GM12878 (cell line): Measurements from ENCODE around the gene TMC4. TPM values are rescaled to one million over a fixed set of nuclear protein-coding genes. Genes with fewer than 3 reads are reported as not detected.

Source experiments
- ATAC-seq: fragments of 200-7000 bp; cut with Tn5 transposase; 3 replicates; pipeline ENCODE4 v1.9.1; 2020; ENCODE audit warnings: mild to moderate bottlenecking, moderate library complexity
- BruUV-seq: library from RNA; stranded (reverse); fragments of 400-500 nt; replicated peaks from 2 replicates; lab custom pipeline; 2021; lab: Mats Ljungman, UMichigan
- CTCF ChIA-PET: fragments of 300-600 bp; sonication (Branson Sonifier 250); formaldehyde crosslinking; extraction: SDS; loops from one replicate; lab custom pipeline; 2021; ENCODE audit warnings: inconsistent platforms; lab: Yijun Ruan, JAX
- POLR2A ChIA-PET: fragments of 350-600 bp; formaldehyde crosslinking; extraction: SDS; loops from one replicate; lab custom pipeline; 2021; ENCODE audit warnings: inconsistent platforms; lab: Charles Lee
- RAD21 ChIA-PET: fragments of 300-600 bp; sonication (Branson Sonifier 250); formaldehyde crosslinking; loops from one replicate; lab custom pipeline; 2023; ENCODE audit warnings: antibody characterized with exemption; ENCODE audit not compliant: unreplicated experiment; lab: Charles Lee
- SMC1A ChIA-PET: fragments of 300-600 bp; sonication (Branson Sonifier 250); formaldehyde crosslinking; loops from one replicate; lab custom pipeline; 2023; ENCODE audit not compliant: unreplicated experiment, uncharacterized antibody; lab: Charles Lee
- DNase-seq: peaks from one replicate; pipeline ENCODE4 v3.0.0-alpha.2; 2011; ENCODE audit warnings: low read depth, low spot score
- FAIRE-seq: peaks from 3 replicates; lab custom pipeline; 2011; peaks lifted over from hg19 to GRCh38; lab: Jason Lieb, UNC
- H2AFZ ChIP-seq: 2 replicates; pipeline ENCODE4 v1.6.0; 2011; ENCODE audit warnings: low read depth, low read length, control low read depth; ENCODE audit not compliant: control insufficient read depth
- H3K27ac ChIP-seq: 2 replicates; pipeline ENCODE4 v1.5.1; 2011; ENCODE audit warnings: control low read depth; ENCODE audit not compliant: control insufficient read depth, insufficient read depth
- H3K27me3 ChIP-seq, 2 experiments: replicated peaks in 1 of 2; 2 replicates each; pipeline versions ENCODE4 v1.6.0 to v1.6.1; 2011; ENCODE audit warnings: low read length in 1 of 2; ENCODE audit not compliant: control insufficient read depth in 2 of 2, insufficient read depth in 2 of 2
- H3K36me3 ChIP-seq, 2 experiments: 2 replicates each; pipeline ENCODE4 v1.5.1; 2011; ENCODE audit warnings: low read length in 1 of 2; ENCODE audit not compliant: control insufficient read depth in 2 of 2, insufficient read depth in 2 of 2
- H3K4me1 ChIP-seq: 2 replicates; pipeline ENCODE4 v1.6.1; 2011; ENCODE audit warnings: mild to moderate bottlenecking, low read length, moderate library complexity, mixed read lengths; ENCODE audit not compliant: control insufficient read depth, insufficient read depth
- H3K4me2 ChIP-seq: 2 replicates; pipeline ENCODE4 v1.6.0; 2011; ENCODE audit warnings: control low read depth; ENCODE audit not compliant: control insufficient read depth, insufficient read depth
- H3K4me3 ChIP-seq: fragments of 200-600 bp; sonication (generic); 2 replicates; pipeline ENCODE4 v1.5.1; 2016
- H3K79me2 ChIP-seq: 2 replicates; pipeline ENCODE4 v1.6.0; 2011; ENCODE audit warnings: low read length; ENCODE audit not compliant: control insufficient read depth, insufficient read depth
- H3K9ac ChIP-seq: 2 replicates; pipeline ENCODE4 v1.8.0; 2011; ENCODE audit warnings: low read length, control low read depth, mixed read lengths; ENCODE audit not compliant: control insufficient read depth, insufficient read depth
- H3K9me3 ChIP-seq: replicated peaks from 3 replicates; pipeline ENCODE4 v1.5.1; 2011; ENCODE audit warnings: mild to moderate bottlenecking, low read length; ENCODE audit not compliant: control insufficient read depth, insufficient read depth
- H4K20me1 ChIP-seq: 2 replicates; pipeline ENCODE4 v1.6.0; 2011; ENCODE audit not compliant: control insufficient read depth, insufficient read depth
- CHD2 ChIP-seq: IDR thresholded peaks from 2 replicates; pipeline ENCODE4 v1.6.1; 2011; ENCODE audit warnings: low read depth, low read length, improper control_type of control experiment, borderline replicate concordance
- FOXK2 ChIP-seq: fragments of 450-650 bp; IDR thresholded peaks from 2 replicates; pipeline ENCODE4 v1.6.1; 2017; ENCODE audit warnings: mild to moderate bottlenecking, moderate library complexity
- JUND ChIP-seq: IDR thresholded peaks from 2 replicates; pipeline ENCODE4 v1.6.1; 2012; ENCODE audit warnings: low read depth, mild to moderate bottlenecking, low read length, improper control_type of control experiment, moderate library complexity
- KDM1A ChIP-seq: fragments of 200-600 bp; sonication (generic); IDR thresholded peaks from 2 replicates; pipeline ENCODE4 v1.6.1; 2016; ENCODE audit warnings: borderline replicate concordance
- MTA3 ChIP-seq: IDR thresholded peaks from 2 replicates; pipeline ENCODE4 v1.6.1; 2012; ENCODE audit warnings: low read length, inconsistent platforms, borderline replicate concordance
- POLR2A ChIP-seq: IDR thresholded peaks from 2 replicates; pipeline ENCODE4 v1.6.1; 2011; ENCODE audit warnings: low read depth, mild to moderate bottlenecking, low read length
- SP1 ChIP-seq: IDR thresholded peaks from one replicate; pipeline ENCODE4 v1.6.1; 2011; ENCODE audit warnings: low read depth, low read length
- TARDBP ChIP-seq: IDR thresholded peaks from 2 replicates; pipeline ENCODE4 v1.6.1; 2016; ENCODE audit warnings: borderline replicate concordance
- ZSCAN29 ChIP-seq: fragments of 450-650 bp; IDR thresholded peaks from 2 replicates; pipeline ENCODE4 v1.6.1; 2017; ENCODE audit warnings: mild to moderate bottlenecking, moderate library complexity
- WGBS: methylation state at CpG from one replicate; pipeline ENCODE4 v1.1.6; 2016; ENCODE audit warnings: low lambda C conversion rate; ENCODE audit not compliant: insufficient replicate concordance, insufficient coverage; ENCODE audit errors: missing lambda C conversion rate; 5-methylcytosine and 5-hydroxymethylcytosine counted together
- in situ Hi-C: fragments of 300-500 bp; cut with MboI; formaldehyde crosslinking; loops from 9 replicates; pipeline ENCODE4 v1.14.3; 2018; ENCODE audit warnings: mixed read lengths
- intact Hi-C: fragments of 100-400 bp; cut with micrococcal nuclease; formaldehyde crosslinking; loops from one replicate; pipeline ENCODE4 v1.14.2; 2022; ENCODE audit not compliant: unreplicated experiment
- polyA plus RNA-seq, 11 experiments: library from polyadenylated mRNA; depleted of rRNA in 4 of 11; unstranded in 6 of 11; stranded (reverse) in 5 of 11; fragments of >200 nt; fragmentation: Nextera tagmentation in 4 of 11; fragmentation: Illumina TruSeq in 1 of 11; extraction: Ambion mirVana in 4 of 11; extraction: Trizol in 1 of 11; gene quantifications; 1 replicate in 1 of 11; 2 replicates in 10 of 11; pipeline versions ENCODE4 v1.2.1 to v1.2.3, GENCODE V29; 2011 to 2016; ENCODE audit warnings: inconsistent platforms in 2 of 11, missing spikeins in 2 of 11, low read depth in 1 of 11
- total RNA-seq, 4 experiments: library from RNA; depleted of rRNA in 3 of 4; stranded (reverse); fragments of >200 nt in 3 of 4; fragmentation: Illumina TruSeq in 1 of 4; extraction: Trizol in 1 of 4; gene quantifications; 2 replicates each; pipeline versions ENCODE4 v1.2.1 to v1.2.3, GENCODE V29; 2013 to 2021
- TF ChIP-seq, protein P1 (sequence below): IDR thresholded peaks from 2 replicates; pipeline ENCODE4 v1.6.1; 2011; ENCODE audit warnings: borderline replicate concordance, low read depth, mild to moderate bottlenecking, moderate library complexity, mixed read lengths, low read length; ENCODE audit not compliant: insufficient read depth; ENCODE audit errors: extremely low read length
- TF ChIP-seq, protein P2 (sequence below): IDR thresholded peaks from 2 replicates; pipeline ENCODE4 v1.6.1; 2011; ENCODE audit warnings: borderline replicate concordance, low read depth, mild to moderate bottlenecking, moderate library complexity, low read length; ENCODE audit not compliant: insufficient read depth, poor library complexity, severe bottlenecking

TMC4 gene
- total and polyA plus RNA-seq, 10 of the 15 experiments (the other 5 are each of a cell fraction or from before 2014, with no cell fraction given): 0.33 to 0.83 (median 0.74) TPM; not detected in 7

DNA sequence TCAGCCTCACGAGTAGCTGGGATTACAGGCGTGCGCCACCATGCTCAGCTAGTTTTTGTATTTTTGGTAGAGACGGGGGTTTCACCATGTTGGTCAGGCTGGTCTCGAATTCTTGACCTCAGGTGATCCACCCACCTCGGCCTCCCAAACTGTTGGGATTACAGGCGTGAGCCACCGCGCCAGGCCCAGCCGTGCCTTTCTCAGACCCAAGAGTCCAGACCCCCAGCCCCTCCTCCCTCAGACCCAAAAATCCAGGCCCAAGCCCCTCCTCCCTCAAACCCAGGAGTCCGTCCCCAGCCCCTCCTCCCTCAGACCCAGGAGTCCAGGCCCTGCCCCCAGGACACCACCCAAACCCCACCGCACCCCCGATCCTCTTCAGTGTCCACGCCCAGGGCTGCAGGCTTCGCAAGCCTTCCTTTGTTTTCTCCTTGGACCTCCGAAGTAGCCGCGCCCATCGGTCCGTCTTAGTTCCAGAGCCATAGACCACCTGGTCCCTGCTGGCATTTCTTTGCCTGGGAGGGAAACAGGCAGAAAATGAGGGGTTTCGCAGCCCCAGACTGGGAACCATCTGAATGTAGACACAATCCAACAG is 3.7 kb downstream of the TMC4 start:
- ChIA-PET CTCF (interaction anchor here (0.8 to 2.6 kb wide), 5 partner anchors 11 to 97 kb away, joined by 3 to 9 read pairs (median 4); no protein-coding TSS in a partner anchor), RAD21 (interaction anchor here (1.0 to 1.2 kb wide), 2 partner anchors 10 to 63 kb away, joined by 3 to 5 read pairs; partner anchors contain the start of gene LENG1), SMC1A (interaction anchor here (0.7 kb wide), 1 partner anchor 20 kb away, joined by 3 read pairs; the partner anchor contains the start of gene MBOAT7), POLR2A (interaction anchor here (0.7 kb wide), 1 partner anchor 259 kb away, joined by 4 read pairs; no protein-coding TSS in a partner anchor)
- no TSS peak for BruUV-seq
- Histone ChIP-seq H3K79me2 (no peaks in the 10 kb centered on the region), H3K36me3 (no peaks in the 10 kb centered on the region), H3K9ac (no peak overlapping the region), H3K27me3 (no peaks in the 10 kb centered on the region), H4K20me1 (no peaks in the 10 kb centered on the region), H3K4me3 (no peak overlapping the region), H3K4me2 (no peak overlapping the region), H2AFZ (no peak overlapping the region), H3K27ac (no peak overlapping the region), H3K4me1 (no peaks in the 10 kb centered on the region), H3K9me3 (no peaks in the 10 kb centered on the region; the same call in 2 of the 3 replicates)
- in situ Hi-C loops: no loop called here
- no peak for FAIRE-seq
- ATAC-seq: no peak
- 58% methylated on average over 19 of the region's 21 CpGs for whole genome bisulfite sequencing
- no peak for TF ChIP-seq KDM1A
- TF ChIP-seq ZSCAN29: no peak
- no peak for TF ChIP-seq MTA3
- TF ChIP-seq, protein P1, sequence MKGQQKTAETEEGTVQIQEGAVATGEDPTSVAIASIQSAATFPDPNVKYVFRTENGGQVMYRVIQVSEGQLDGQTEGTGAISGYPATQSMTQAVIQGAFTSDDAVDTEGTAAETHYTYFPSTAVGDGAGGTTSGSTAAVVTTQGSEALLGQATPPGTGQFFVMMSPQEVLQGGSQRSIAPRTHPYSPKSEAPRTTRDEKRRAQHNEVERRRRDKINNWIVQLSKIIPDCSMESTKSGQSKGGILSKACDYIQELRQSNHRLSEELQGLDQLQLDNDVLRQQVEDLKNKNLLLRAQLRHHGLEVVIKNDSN: no peak
- no peak for TF ChIP-seq JUND
- TF ChIP-seq CHD2: no peak
- TF ChIP-seq, protein P2, sequence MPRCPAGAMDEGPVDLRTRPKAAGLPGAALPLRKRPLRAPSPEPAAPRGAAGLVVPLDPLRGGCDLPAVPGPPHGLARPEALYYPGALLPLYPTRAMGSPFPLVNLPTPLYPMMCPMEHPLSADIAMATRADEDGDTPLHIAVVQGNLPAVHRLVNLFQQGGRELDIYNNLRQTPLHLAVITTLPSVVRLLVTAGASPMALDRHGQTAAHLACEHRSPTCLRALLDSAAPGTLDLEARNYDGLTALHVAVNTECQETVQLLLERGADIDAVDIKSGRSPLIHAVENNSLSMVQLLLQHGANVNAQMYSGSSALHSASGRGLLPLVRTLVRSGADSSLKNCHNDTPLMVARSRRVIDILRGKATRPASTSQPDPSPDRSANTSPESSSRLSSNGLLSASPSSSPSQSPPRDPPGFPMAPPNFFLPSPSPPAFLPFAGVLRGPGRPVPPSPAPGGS: no peak
- TF ChIP-seq TARDBP: no peak
- no peak for TF ChIP-seq POLR2A
- no peak for TF ChIP-seq FOXK2
- TF ChIP-seq SP1: no peak
- intact Hi-C loops: no loop called here
- no peak for DNase-seq
